Activated T-helper 1 cell treated with anti-CD3 and anti-CD28 coated beads, Interleukin-2, amount 50 U/mL, for 16 hours (primary cell): Measurements from ENCODE around the gene RAB43.

ENCODE experiments used
- DNase-seq, 2 donors: peaks; one replicate each; pipeline ENCODE4 v3.0.0-alpha.2; 2020; ENCODE audit warnings: low read depth in 1 of 2, low spot score in 1 of 2

The RAB43 gene

GRCh38 chr3:129039271-129040038 lies 82.1 kb downstream of the RAB43 start:
- DNase-seq = no peak

GRCh38 chr3:129038121-129038855 lies 83.3 kb downstream of the RAB43 start:
- no peak for DNase-seq
